GM21786 (cell line): ENCODE data around the gene DZANK1.
"Not testable (repeated sequence)": the region's sequence is repeated elsewhere in the genome, so short reads cannot be mapped to it uniquely, and the experiment has no call there.

Experiments
- ATAC-seq: cut with Tn5 transposase; IDR thresholded peaks from one replicate; pipeline ENCODE4 v1.9.1; 2021; ENCODE audit not compliant: unreplicated experiment

The DZANK1 gene

DNA sequence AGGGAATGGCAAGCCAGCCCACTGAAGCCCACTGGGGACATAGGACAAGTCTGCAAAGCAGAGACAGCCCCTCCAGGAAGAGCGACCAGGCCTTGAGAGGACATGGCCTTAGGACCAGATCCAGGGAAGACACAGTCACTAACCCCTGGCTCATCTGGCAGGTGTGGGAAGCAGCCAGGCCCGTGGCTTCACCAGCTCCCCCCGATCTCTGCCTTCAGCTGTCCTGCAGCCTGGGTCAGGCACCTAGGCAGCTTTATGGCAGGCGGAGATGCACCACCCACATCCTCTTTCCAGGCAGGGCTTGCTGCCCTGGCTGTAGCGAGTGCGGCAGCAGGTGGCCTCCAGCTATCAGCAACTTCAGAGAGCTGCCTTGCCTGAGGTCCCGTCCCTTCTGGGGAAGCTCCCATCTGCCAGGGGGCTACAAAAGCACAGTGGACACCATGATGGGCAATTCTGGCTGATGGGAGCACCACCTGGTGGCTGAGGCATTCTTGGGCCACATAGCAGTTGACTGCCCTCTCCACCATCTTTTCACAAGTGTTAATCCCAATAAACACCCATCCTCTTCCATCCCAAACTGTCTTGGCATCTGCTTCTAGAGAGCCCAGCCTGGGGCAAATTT is 85.8 kb downstream of the DZANK1 start:
- no peak for ATAC-seq

DNA sequence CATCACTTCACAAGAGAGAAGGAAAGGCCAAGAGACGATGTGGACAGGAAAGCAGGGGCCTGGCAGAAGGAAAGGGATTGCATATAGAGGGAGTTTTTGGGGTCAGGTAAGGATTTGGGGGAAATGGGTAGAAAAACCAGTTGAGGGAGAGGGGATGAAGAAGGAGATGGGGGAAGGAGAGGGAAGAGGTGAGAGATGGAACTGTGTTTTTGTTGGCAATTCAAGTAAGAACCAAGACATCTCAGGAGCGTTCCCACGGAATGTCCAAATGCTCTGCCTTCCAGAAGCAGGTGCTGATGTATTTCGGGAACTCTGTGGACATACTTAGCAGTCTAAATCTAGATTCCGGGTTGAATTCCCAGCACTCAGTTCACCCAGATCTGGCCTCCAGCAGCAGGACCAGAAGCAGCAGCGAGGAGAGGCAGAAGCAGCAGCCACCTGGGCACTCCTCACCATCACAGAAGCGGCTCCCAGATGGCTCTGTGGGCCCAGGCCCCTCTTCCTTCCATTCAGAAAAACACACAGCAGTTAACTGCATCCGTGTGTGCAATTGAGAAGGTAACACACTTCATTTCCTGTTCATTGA is 88.8 kb downstream of the DZANK1 start:
- ATAC-seq = no peak

DNA sequence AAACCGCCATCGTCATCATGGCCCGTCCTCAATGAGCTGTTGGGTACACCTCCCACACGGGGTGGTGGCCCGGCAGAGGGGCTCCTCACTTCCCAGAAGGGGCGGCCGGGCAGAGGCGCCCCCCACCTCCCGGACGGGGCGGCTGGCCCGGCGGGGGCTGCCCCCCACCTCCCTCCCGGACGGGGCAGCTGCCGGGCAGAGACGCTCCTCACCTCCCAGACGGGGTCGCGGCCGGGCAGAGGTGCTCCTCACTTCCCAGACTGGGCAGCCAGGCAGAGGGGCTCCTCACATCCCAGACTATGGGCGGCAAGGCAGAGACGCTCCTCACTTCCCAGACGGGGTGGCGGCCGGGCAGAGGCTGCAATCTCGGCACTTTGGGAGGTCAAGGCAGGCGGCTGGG is 91.3 kb downstream of the DZANK1 start:
- not testable (repeated sequence) for ATAC-seq

DNA sequence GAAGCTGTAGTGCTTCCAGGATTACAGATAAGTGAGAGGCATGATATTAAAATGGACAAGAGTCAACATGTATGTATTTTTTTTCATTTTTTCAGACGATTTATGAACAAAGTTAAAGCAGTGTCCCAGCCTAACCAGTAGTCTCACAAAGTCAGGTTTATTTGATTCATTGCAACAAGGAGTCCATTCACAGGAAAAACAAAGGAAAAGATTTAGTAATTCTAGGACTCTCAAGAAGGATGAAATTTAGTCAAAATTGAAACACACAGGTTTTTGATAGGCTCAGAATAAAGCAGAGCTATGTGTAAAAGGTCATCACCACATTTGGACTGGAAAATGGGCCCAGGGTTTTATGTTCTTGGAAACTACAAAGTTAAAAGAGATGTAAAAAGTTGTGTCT is 94.5 kb downstream of the DZANK1 start:
- no peak for ATAC-seq

DNA sequence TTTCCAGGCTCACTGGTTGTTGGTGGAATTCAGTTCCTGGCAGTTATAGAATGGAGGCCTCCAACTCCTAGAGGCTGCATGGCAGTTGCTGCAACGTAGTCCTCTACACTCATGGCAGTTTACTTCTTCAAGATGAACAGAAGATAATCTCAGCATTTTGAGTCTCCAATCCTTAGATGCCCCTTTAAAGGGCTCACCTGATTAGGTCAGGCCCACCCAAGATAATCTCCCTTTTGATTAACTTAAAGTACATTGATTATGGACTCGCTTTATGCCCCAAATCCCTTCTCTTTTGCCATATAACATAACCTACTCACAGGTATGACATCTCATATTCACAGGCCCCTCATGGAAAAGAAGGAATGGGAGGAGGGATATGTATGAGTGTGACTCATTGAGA is 102.1 kb downstream of the DZANK1 start:
- no peak for ATAC-seq

DNA sequence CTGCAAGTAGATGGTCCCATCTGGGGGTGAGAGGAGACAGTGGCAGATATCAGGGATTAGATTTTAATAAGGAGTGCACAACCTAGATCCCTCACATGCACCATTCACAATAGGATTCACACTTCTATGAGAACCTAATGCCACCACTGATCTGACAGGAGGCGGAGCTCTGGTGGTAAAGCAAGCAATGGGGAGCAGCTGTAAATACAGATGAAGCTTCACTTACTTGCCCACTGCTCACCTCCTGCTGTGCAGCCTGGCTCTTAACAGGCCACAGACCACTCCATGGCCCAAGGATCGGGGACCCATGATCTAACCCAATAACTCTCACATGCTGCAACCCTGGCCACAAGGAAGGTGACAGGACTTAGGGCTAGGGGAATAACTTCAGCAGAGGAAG is 103.1 kb downstream of the DZANK1 start:
- no peak for ATAC-seq

DNA sequence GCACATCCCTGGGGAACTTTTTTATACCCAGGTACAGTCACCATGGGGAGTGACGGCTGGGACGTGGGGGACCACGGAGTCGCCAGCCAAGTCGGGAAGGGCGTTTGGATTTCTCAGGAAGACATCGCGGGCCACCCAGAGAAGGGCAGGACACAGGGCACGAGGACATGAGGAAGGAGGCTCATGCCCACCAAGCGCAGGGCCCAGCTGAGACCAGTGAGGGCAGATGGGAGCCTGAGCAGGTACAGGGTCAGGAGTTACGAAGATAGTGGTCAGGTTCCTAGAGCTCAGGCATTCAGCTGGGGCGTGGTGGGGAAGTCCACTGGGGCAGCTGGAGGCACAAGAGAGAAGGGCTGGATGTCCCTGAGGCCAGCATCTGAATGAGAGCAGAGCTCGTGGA is 103.9 kb downstream of the DZANK1 start:
- ATAC-seq = no peak

DNA sequence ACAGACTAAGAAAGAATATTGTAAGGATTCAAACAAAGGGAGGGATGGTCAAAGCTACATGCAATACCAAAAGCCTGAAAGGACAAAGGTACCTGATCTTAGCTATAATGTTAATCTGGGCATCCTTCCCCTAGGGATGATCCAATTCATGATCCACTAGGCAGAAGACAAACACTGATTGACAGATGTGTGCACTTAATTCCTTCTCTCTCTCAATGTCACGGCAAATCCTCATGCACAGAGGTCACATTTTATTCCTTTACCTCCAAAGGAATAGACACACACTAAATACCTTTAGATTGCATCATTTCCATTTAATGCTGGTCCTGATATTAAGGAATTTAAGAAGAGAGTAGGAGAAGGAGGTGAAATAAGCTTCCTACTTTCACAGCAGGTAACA is 105.2 kb downstream of the DZANK1 start:
- no peak for ATAC-seq

DNA sequence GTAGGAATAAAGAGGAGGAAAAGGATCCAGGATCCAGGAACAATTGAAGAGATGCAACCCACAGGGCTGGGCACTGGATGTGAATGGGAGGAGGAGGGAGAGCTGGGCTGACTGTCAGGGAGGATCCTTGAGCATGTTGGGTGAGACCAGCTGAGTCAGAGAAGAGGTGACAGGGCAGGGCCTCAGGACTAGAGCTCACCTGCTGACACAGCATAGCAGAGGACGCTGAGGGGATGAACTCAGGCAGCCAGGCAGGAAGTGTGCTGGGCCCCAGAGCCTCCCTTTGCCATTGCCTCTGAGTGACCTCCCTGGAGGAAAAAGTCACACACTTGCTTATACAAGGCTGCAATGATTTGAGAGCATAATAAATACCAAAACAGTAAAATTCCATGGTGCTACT is 106.2 kb downstream of the DZANK1 start:
- no peak for ATAC-seq

DNA sequence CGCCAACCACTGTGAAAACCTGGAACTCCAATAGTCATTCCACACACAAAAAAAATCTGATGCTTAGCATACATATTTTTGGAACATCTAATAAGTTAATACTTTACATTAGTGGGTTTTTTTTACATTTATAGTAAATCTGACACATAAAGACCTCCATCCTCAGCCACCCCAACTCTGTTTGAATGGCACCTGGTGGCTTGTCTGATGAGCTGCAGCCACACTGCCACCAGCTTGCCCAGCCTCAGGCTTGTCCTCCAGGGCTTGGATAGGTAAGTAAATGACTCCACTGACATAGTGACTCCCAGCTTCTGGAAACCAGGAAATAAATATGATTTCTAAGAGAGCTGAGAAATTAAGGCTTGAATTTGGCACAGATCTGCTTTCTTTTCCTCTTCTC is 107.0 kb downstream of the DZANK1 start:
- no peak for ATAC-seq

DNA sequence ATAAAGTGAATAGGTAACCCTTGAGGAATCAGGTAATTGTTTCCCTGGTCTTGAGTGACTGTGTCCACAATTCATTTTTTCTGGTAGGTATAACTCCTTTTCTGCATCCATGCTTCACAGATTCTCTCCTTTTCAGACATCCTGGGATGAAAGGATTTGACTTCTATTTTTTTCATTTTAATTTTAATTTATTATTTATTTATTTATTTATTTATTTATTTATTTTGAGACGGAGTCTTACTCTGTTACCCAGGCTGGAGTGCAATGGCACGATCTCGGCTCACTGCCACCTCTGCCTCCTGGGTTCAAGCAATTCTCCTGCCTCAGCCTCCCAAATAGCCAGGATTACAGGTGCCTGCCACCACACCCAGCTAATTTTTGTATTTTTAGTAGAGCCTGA is 117.1 kb downstream of the DZANK1 start:
- ATAC-seq = not testable (repeated sequence)
